Duodenal mucosa (tissue), 2 donors: ENCODE results near the gene TCIRG1.

ENCODE experiments used
- H3K27ac ChIP-seq: one replicate; pipeline ENCODE4 v1.7.0; 2013; ENCODE audit warnings: low read depth, low read length
- H3K27me3 ChIP-seq, 2 donors: one replicate each; pipeline ENCODE4 v1.7.0; 2013; ENCODE audit warnings: low read length in 2 of 2, control low read depth in 1 of 2; ENCODE audit not compliant: insufficient read depth in 2 of 2, control insufficient read depth in 1 of 2
- H3K36me3 ChIP-seq, 2 donors: one replicate each; pipeline ENCODE4 v1.7.0; 2013; ENCODE audit warnings: low read length in 2 of 2, control low read depth in 1 of 2; ENCODE audit not compliant: insufficient read depth in 2 of 2, control insufficient read depth in 1 of 2
- H3K4me1 ChIP-seq, 2 donors: one replicate each; pipeline ENCODE4 v1.7.0; 2013; ENCODE audit warnings: low read length in 2 of 2, control low read depth in 1 of 2; ENCODE audit not compliant: insufficient read depth in 2 of 2, control insufficient read depth in 1 of 2
- H3K4me3 ChIP-seq, 2 donors: one replicate each; pipeline ENCODE4 v1.7.0; 2013; ENCODE audit warnings: low read length in 2 of 2, low read depth in 1 of 2
- H3K9ac ChIP-seq, 2 donors: one replicate each; pipeline ENCODE4 v1.7.0; 2013; ENCODE audit warnings: low read length in 2 of 2, low read depth in 1 of 2
- H3K9me3 ChIP-seq, 2 donors: one replicate each; pipeline ENCODE4 v1.7.0; 2013; ENCODE audit warnings: low read length in 2 of 2, control low read depth in 1 of 2; ENCODE audit not compliant: control insufficient read depth in 1 of 2

TCIRG1 gene

GRCh38 chr11:68044898-68045351, 6.1 kb downstream of the TCIRG1 start:
- Histone ChIP-seq H3K9me3 (no peaks in the 10 kb centered on the region), H3K27me3 (no peaks in the 10 kb centered on the region), H3K4me1 (peaks cover 20 to 28% of the 10 kb centered on the region in 2 donors), H3K27ac (no peak overlapping the region), H3K4me3 (no peak overlapping the region), H3K36me3 (peaks cover 15 to 66% of the 10 kb centered on the region in 2 donors), H3K9ac (no peak overlapping the region)

- no peaks in the 10 kb centered on the region for H3K27me3 ChIP-seq
- H3K4me3 ChIP-seq: no peak overlapping the region
- no peak overlapping the region for H3K27ac ChIP-seq
- no peaks in the 10 kb centered on the region for H3K9me3 ChIP-seq
- H3K36me3 ChIP-seq: peaks cover 25 to 84% of the 10 kb centered on the region in 2 donors
- peaks cover 7 to 8% of the 10 kb centered on the region in 2 donors for H3K4me1 ChIP-seq
- H3K9ac ChIP-seq: no peak overlapping the region
Measured at GRCh38 chr11:68047437-68048290, 8.8 kb downstream of the TCIRG1 start.

- H3K36me3 ChIP-seq: peaks cover 25 to 79% of the 10 kb centered on the region in 2 donors
- H3K4me1 ChIP-seq: no peaks in the 10 kb centered on the region
- H3K9me3 ChIP-seq: no peaks in the 10 kb centered on the region
- no peak overlapping the region for H3K27ac ChIP-seq
- no peak overlapping the region for H3K9ac ChIP-seq
- H3K27me3 ChIP-seq: no peaks in the 10 kb centered on the region
- H3K4me3 ChIP-seq: no peak overlapping the region
Measured at GRCh38 chr11:68048681-68049508, 10.1 kb downstream of the TCIRG1 start.

- H3K27me3 ChIP-seq: no peaks in the 10 kb centered on the region
- H3K27ac ChIP-seq: no peak overlapping the region
- H3K4me3 ChIP-seq: no peak overlapping the region
- no peaks in the 10 kb centered on the region for H3K9me3 ChIP-seq
- H3K9ac ChIP-seq: no peak overlapping the region
- H3K36me3 ChIP-seq: peaks cover 20 to 77% of the 10 kb centered on the region in 2 donors
- no peaks in the 10 kb centered on the region for H3K4me1 ChIP-seq
Measured at GRCh38 chr11:68049509-68050370, 10.9 kb downstream of the TCIRG1 start.

- no peak overlapping the region for H3K4me3 ChIP-seq
- H3K4me1 ChIP-seq: no peaks in the 10 kb centered on the region
- no peaks in the 10 kb centered on the region for H3K27me3 ChIP-seq
- no peaks in the 10 kb centered on the region for H3K9me3 ChIP-seq
- H3K27ac ChIP-seq: no peak overlapping the region
- H3K9ac ChIP-seq: no peak overlapping the region
- peaks cover 15 to 72% of the 10 kb centered on the region in 2 donors for H3K36me3 ChIP-seq
Measured at GRCh38 chr11:68050371-68050841, 11.6 kb downstream of the TCIRG1 start.

- Histone ChIP-seq H3K4me1 (no peaks in the 10 kb centered on the region), H3K27ac (no peak overlapping the region), H3K4me3 (no peak overlapping the region), H3K9ac (no peak overlapping the region), H3K27me3 (no peaks in the 10 kb centered on the region), H3K9me3 (no peaks in the 10 kb centered on the region), H3K36me3 (peaks cover 15 to 68% of the 10 kb centered on the region in 2 donors)
Measured at GRCh38 chr11:68051191-68052136, 12.6 kb downstream of the TCIRG1 start.

- Histone ChIP-seq H3K9me3 (no peaks in the 10 kb centered on the region), H3K9ac (no peak overlapping the region), H3K36me3 (peaks cover 15 to 68% of the 10 kb centered on the region in 2 donors), H3K4me1 (no peaks in the 10 kb centered on the region), H3K27me3 (no peaks in the 10 kb centered on the region), H3K4me3 (no peak overlapping the region), H3K27ac (no peak overlapping the region)
Measured at GRCh38 chr11:68052137-68052873, 13.5 kb downstream of the TCIRG1 start.

- Histone ChIP-seq H3K36me3 (peaks cover 10 to 64% of the 10 kb centered on the region in 2 donors), H3K9ac (no peak overlapping the region), H3K4me3 (no peak overlapping the region), H3K4me1 (no peaks in the 10 kb centered on the region), H3K27ac (no peak overlapping the region), H3K9me3 (no peaks in the 10 kb centered on the region), H3K27me3 (no peaks in the 10 kb centered on the region)
Measured at GRCh38 chr11:68053117-68053516, 14.3 kb downstream of the TCIRG1 start.
